ENCODE results near the gene UBE2E2.

DNA sequence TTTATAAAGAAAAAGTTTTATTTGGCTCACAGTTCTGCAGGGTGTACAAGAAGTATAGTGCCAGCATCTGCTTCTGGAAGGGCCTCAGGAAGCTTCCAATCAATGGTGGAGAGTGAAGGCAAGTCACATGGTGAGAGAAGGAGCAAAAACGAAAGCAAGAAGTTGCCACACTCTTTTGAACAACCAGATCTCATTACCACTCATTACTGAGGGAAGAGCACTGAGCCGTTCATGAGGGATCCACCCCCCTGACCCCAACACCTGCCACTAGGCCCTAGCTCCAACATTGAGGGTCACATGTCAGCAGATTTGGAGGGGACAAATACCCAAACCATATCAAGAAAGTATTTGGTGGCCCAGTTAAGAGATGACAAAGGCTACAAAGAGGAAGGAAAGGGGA is 363.4 kb downstream of the UBE2E2 start:
- TF ChIP-seq CTCF (IDR thresholded peaks at IDR 0.05) = no peak
- no peak for TF ChIP-seq EZH2 (IDR thresholded peaks at IDR 0.05)
- TF ChIP-seq EZH2phosphoT487 (IDR thresholded peaks at IDR 0.05) = no peak
